Ishikawa (cell line): ENCODE results near the gene PPIC.

Experiments used
- CEBPB ChIP-seq: IDR thresholded peaks from 2 replicates; pipeline ENCODE4 v1.6.1; 2012
- CREB1 ChIP-seq: IDR thresholded peaks from 2 replicates; pipeline ENCODE4 v1.6.1; 2012; ENCODE audit warnings: low read depth
- EGR1 ChIP-seq: IDR thresholded peaks from 2 replicates; pipeline ENCODE4 v1.6.1; 2012
- EP300 ChIP-seq: IDR thresholded peaks from 2 replicates; pipeline ENCODE4 v1.6.1; 2012; ENCODE audit warnings: borderline replicate concordance
- FOXM1 ChIP-seq: IDR thresholded peaks from 2 replicates; pipeline ENCODE4 v1.6.1; 2012; ENCODE audit warnings: low read depth, borderline replicate concordance
- MAX ChIP-seq: IDR thresholded peaks from 2 replicates; pipeline ENCODE4 v1.6.1; 2012
- RAD21 ChIP-seq: IDR thresholded peaks from 2 replicates; pipeline ENCODE4 v1.6.1; 2012; ENCODE audit warnings: low read depth
- REST ChIP-seq: IDR thresholded peaks from 2 replicates; pipeline ENCODE4 v1.6.1; 2012; ENCODE audit warnings: low read depth, mild to moderate bottlenecking
- TAF1 ChIP-seq: IDR thresholded peaks from 2 replicates; pipeline ENCODE4 v1.6.1; 2012; ENCODE audit warnings: low read depth, mild to moderate bottlenecking
- TCF12 ChIP-seq: IDR thresholded peaks from 2 replicates; pipeline ENCODE4 v1.6.1; 2012; ENCODE audit warnings: low read depth
- TEAD4 ChIP-seq: IDR thresholded peaks from 2 replicates; pipeline ENCODE4 v1.6.1; 2012
- YY1 ChIP-seq: IDR thresholded peaks from 2 replicates; pipeline ENCODE4 v1.6.1; 2012; ENCODE audit warnings: low read depth

GRCh38 chr5:123000731-123001130, 35.8 kb downstream of the PPIC start:
- TF ChIP-seq MAX = no peak
- TF ChIP-seq EGR1 = no peak
- TF ChIP-seq YY1 = no peak
- no peak for TF ChIP-seq CEBPB
- no peak for TF ChIP-seq TCF12
- TF ChIP-seq RAD21 = no peak
- TF ChIP-seq TAF1 = no peak
- no peak for TF ChIP-seq TEAD4
- TF ChIP-seq EP300 = no peak
- no peak for TF ChIP-seq CREB1
- no peak for TF ChIP-seq FOXM1
- no peak for TF ChIP-seq REST
